SK-MEL-5 (cell line): ENCODE data around the gene ZNF296. TPM values are rescaled to one million over a fixed set of nuclear protein-coding genes. Genes with fewer than 3 reads are reported as not detected.
A peak's percentile ranks its signal among the peaks of the same experiment; 100 is the strongest.

Experiments used
- DNase-seq: peaks from one replicate; pipeline ENCODE4 v3.0.0-alpha.2; 2016; ENCODE audit warnings: low read depth, low spot score
- in situ Hi-C: cut with HindIII; loops from 2 replicates; pipeline ENCODE4 v1.10.0; 2016; ENCODE audit warnings: low sequenced_read_pairs, high pct_unique_total_duplicates, low pct_unique_long_range_greater_than_20kb
- small RNA-seq, 2 experiments: library from RNA; depleted of rRNA; stranded (forward); fragments of <200 nt; gene quantifications; one replicate each; pipeline ENCODE3, GENCODE V24; 2014
- total RNA-seq: library from RNA; depleted of rRNA; stranded (reverse); fragments of >200 nt; shearing (Covaris generic); gene quantifications from 2 replicates; pipeline ENCODE4 v1.2.3, GENCODE V29; 2014; rRNA removed

The ZNF296 gene
- total RNA-seq, 1 experiment from 2014 or later = 0.08 TPM

GRCh38 chr19:45046355-45046754 is 29.9 kb downstream of the ZNF296 start:
- in situ Hi-C loops = no loop called here
- no peak for DNase-seq

DNA sequence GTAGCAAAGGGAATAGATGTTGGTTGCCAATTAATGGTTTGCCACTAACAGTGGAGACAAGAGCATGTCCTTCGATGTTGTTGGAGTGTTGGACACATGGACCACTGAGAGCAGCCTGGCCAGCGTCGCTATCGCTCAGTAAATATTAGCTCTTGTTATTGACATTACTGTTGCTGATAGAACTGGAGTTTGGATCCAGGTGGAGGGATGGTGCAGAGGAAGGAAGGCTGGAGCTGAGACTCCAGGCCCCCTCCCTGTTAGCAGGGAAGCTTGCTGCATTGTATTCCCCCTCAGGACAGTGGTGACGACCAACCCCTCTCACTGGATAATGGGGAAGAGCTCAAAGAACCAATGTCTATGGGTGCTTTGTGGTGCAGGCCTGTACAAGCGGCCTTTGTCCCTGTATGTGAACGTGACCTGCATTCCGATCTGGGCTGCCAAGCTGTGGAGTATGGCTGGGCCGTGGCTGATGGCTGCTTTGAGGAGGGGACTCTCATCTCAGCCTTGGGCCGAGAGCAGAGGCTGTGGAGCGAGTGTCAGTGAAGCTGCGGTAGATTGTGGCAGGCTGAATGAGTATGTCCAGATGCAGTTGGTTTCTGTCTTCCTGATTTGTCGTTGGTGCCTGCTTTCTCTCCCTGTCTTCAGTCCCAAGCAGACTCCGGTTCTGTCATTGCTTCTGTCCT is 30.5 kb downstream of the ZNF296 start:
- in situ Hi-C loops = no loop called here
- peak; percentile 61 for DNase-seq

DNA sequence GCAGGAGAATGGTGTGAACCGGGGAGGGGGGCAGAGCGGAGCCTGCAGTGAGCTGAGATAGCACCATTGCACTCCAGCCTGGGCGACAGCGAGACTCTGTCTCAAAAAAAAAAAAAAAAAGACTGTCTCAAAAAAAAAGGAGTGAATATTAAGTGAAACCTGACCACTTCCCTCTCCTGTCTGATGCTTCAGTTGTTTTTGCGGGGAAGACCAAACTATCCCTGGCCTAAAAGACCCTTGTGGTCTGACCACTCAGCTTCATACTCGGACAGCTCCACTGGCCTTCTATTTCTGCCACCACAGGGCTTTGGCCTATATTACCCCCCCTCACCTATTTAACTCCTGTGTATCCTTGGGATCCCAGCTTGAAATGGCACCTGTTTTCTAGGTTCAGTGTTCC is 35.2 kb downstream of the ZNF296 start:
- DNase-seq = no peak

GRCh38 chr19:45040059-45040771 is 36.1 kb downstream of the ZNF296 start:
- no peak for DNase-seq
- in situ Hi-C loops = no loop called here

More for the DNA sequence above, 35.2 kb downstream of the ZNF296 start:
- in situ Hi-C loops = no loop called here

- in situ Hi-C loops = no loop called here
- DNase-seq = peak; percentile 87
These were observed 37.1 kb downstream of the ZNF296 start, which contains the start of gene CLASRP for GRCh38 chr19:45038931-45039893. CLASRP (plus strand) TSS chr19:45039045; CDS start chr19:45040213, 1,168 bp downstream.

- DNase-seq = no peak
- in situ Hi-C loops = no loop called here
These were observed 38.7 kb downstream of the ZNF296 start for GRCh38 chr19:45037393-45038169.

DNA sequence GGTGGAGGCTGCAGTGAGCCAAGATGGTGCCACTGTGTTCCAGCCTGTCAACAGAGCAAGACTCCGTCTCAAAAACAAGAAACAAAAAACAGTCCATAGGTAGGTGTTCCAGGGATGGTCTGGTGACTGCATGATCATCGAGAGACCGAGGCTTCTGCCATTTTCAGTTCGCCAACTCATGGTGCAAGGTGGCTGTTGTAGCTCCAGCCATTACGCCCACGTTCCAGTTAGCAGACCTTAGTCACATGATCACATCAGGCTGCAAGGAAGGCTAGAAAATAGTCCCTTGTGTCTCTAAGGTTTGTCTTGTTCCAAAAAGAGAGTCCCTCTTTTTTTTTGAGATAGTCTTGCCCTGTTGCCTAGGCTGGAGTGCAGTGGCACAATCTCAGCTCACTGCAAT is 40.5 kb downstream of the ZNF296 start:
- no peak for DNase-seq
- in situ Hi-C loops = no loop called here

- in situ Hi-C loops = no loop called here
- no peak for DNase-seq
These were observed 43.9 kb downstream of the ZNF296 start for GRCh38 chr19:45032421-45032820.

DNA sequence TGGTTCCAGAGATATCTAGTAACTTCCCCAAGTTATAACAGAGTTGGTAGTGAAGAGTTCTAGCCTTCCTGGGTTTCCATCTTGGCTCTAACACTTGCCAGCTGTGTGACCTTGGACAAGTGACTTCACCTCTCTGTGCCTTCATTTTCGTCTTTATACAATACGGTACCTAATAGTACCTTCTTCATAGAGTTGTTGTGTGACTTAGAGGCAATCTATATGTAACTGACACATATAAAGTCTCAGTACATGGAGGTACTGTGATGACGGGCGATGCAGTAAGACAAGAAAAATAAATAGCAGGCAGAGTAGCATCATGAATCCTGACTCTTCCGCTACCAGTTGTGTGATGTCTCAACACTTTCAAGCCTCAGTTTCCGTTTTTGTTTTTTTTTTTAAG is 45.5 kb downstream of the ZNF296 start:
- DNase-seq = no peak
- in situ Hi-C loops = no loop called here

DNA sequence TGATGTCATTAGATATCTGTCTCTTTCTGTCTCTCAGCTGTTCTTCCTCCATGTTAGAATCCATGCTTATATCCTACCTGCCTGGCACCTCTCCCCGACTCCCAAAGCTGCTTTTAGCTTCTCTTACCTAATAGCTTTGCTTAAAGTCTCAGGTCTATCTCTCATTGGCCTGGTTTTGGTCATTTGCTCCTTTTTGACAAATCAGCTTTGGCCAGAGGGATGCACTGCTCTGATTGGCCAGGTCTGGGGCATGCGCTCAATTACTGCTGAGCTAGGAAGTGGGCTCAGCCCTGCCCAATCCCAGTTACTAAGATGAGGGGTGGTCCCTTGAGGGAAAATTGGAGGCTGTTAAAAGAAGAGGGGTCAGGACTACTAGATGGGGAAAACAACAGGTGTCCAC is 48.9 kb downstream of the ZNF296 start:
- no peak for DNase-seq
- in situ Hi-C loops = no loop called here

GRCh38 chr19:45025264-45025663 is 51.0 kb downstream of the ZNF296 start:
- DNase-seq = no peak
- in situ Hi-C loops = no loop called here

DNA sequence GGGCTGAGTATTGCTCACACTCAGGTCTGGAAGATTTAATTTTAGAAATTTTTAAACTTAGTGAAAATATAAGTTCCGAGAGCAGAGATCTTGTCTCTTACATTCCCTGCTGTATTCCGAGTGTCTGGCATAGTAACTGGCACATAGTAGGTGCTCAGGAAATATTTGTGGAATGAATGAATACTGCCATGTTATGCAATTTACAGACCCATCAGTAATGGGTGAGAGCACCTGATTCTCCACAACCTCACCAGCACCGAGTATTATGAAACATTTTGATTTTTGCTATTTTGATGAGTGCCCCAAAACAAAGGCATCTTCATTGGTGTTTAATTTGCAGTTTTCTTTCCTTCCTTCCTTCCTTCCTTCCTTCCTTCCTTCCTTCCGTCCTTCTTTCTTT is 53.2 kb downstream of the ZNF296 start:
- in situ Hi-C loops = no loop called here
- no peak for DNase-seq

DNA sequence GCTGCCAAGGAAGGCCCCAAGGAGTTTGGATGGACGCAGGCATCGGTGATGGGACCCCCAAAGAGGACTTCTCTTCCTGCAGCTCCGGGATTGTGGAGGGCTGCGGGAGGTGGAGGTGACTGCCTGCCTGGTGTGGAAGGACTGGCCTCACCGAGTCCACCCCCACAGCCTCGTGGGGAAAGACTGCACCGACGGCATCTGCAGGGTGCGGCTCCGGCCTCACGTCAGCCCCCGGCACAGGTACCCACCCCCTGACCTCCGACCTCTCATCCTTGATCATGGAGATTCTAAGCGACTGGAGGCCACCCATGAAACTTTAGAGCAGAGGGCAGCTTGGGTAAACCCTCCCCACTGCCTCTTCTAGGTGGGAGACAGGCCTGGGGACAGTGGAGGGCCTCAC is 54.3 kb downstream of the ZNF296 start:
- in situ Hi-C loops = no loop called here
- DNase-seq = no peak

Small RNAs within 50 kb of the gene (small RNA-seq; reads per million reads assigned to genes)
- 0 reads per million in 2 experiments for gene RNU6-611P

Other genes with a start within 250 kb of the ZNF296 start
- 27.3 and 32.6 TPM in 2 replicates for gene NECTIN2, start 230.2 kb downstream of the ZNF296 start, total RNA-seq
- gene TOMM40, start 185.2 kb downstream of the ZNF296 start, total RNA-seq = 96.6 and 106 TPM in 2 replicates
- gene APOE, start 170.7 kb downstream of the ZNF296 start, total RNA-seq = 225 and 263 TPM in 2 replicates
- gene APOC1, start 161.9 kb downstream of the ZNF296 start, total RNA-seq = 17.3 and 34.2 TPM in 2 replicates
- not detected in 2 replicates for gene APOC4, start 134.2 kb downstream of the ZNF296 start, total RNA-seq
- 1.8 and 3.4 TPM in 2 replicates for gene APOC2, start 130.4 kb downstream of the ZNF296 start, total RNA-seq
- gene CLPTM1, start 121.1 kb downstream of the ZNF296 start, total RNA-seq = 24.8 and 35.9 TPM in 2 replicates
- gene RELB, start 75.0 kb downstream of the ZNF296 start, total RNA-seq = 4.0 and 5.3 TPM in 2 replicates
- gene CLASRP, start 37.4 kb downstream of the ZNF296 start, total RNA-seq = 13.7 and 28.8 TPM in 2 replicates
- gene GEMIN7, start 2.8 kb upstream of the ZNF296 start, total RNA-seq = 24.7 and 26.7 TPM in 2 replicates
- 41.2 and 46.0 TPM in 2 replicates for gene PPP1R37, start 16.7 kb upstream of the ZNF296 start, total RNA-seq
- 0.03 TPM in 1 of 2 replicates, not detected in the other for gene NKPD1, start 84.5 kb upstream of the ZNF296 start, total RNA-seq
- 22.1 and 22.3 TPM in 2 replicates for gene TRAPPC6A, start 101.8 kb upstream of the ZNF296 start, total RNA-seq
- gene BLOC1S3, start 102.3 kb upstream of the ZNF296 start, total RNA-seq = 3.7 and 5.3 TPM in 2 replicates
- gene EXOC3L2, start 168.9 kb upstream of the ZNF296 start, total RNA-seq = not detected in 2 replicates
- 7.2 and 7.7 TPM in 2 replicates for gene MARK4, start 174.8 kb upstream of the ZNF296 start, total RNA-seq
- not detected in 2 replicates for gene CKM, start 246.4 kb upstream of the ZNF296 start, total RNA-seq